ENCODE results near the gene GPR22. TPM values are rescaled to one million over a fixed set of nuclear protein-coding genes. Genes with fewer than 3 reads are reported as not detected.

The GPR22 gene
- total RNA-seq, 4 donors from 2014 or later = not detected

DNA sequence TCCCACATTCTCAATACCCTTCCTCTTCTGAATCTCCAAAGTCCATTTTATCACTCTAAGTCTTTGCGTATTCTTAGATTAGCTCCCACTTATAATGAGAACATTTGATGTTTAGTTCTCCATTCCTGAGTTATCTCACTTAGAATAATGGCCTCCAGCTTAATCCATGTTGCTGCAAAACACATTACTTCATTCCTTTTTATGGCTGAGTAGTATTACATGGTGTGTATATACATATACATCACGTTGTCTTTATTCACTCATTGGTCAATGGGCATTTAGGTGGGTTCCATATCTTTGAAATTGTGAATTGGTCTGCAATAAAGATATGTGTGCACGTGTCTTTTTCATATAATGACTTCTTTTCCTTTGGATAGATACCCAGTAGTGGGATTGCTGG is 32.3 kb downstream of the GPR22 start:
- intact Hi-C loops (cut with DNase I) = no loop called here
- 94 to 96% methylated on average over 3 of the region's 3 CpGs for WGBS, 2 donors

GRCh38 chr7:107502797-107503196 is 32.9 kb downstream of the GPR22 start:
- Histone ChIP-seq H3K9me3 (no peaks in the 10 kb centered on the region), H3K27ac (no peak overlapping the region), H3K4me3 (no peak overlapping the region), H3K4me1 (peaks cover 4 to 26% (median 15%) of the 10 kb centered on the region in 3 donors), H3K36me3 (peaks cover 0 to 5% (median 0%) of the 10 kb centered on the region in 3 donors), H3K27me3 (no peaks in the 10 kb centered on the region)
- TF ChIP-seq CTCF (IDR thresholded peaks at IDR 0.05) = no peak
- TF ChIP-seq POLR2A (IDR thresholded peaks at IDR 0.05) = no peak
- no peak for DNase-seq
- 76 to 88% methylated on average over 2 of the region's 2 CpGs for WGBS, 2 donors
- intact Hi-C loops (cut with DNase I) = no loop called here

More for the DNA sequence above, 32.3 kb downstream of the GPR22 start:
- Histone ChIP-seq H3K27me3 (no peaks in the 10 kb centered on the region), H3K27ac (no peak overlapping the region), H3K4me1 (peaks cover 4 to 20% (median 15%) of the 10 kb centered on the region in 3 donors), H3K4me3 (no peak overlapping the region), H3K9me3 (no peaks in the 10 kb centered on the region), H3K36me3 (peaks cover 0 to 5% (median 0%) of the 10 kb centered on the region in 3 donors)
- no peak for TF ChIP-seq CTCF (IDR thresholded peaks at IDR 0.05)
- no peak for TF ChIP-seq POLR2A (IDR thresholded peaks at IDR 0.05)
- no peak for DNase-seq

- H3K27me3 ChIP-seq = no peaks in the 10 kb centered on the region
- no peak overlapping the region for H3K4me3 ChIP-seq
- peaks cover 4 to 34% (median 15%) of the 10 kb centered on the region in 3 donors for H3K4me1 ChIP-seq
- no peaks in the 10 kb centered on the region for H3K9me3 ChIP-seq
- H3K36me3 ChIP-seq = peaks cover 0 to 5% (median 0%) of the 10 kb centered on the region in 3 donors
- no peak overlapping the region for H3K27ac ChIP-seq
- TF ChIP-seq POLR2A (IDR thresholded peaks at IDR 0.05) = no peak
- no peak for TF ChIP-seq CTCF (IDR thresholded peaks at IDR 0.05)
- DNase-seq = no peak
- intact Hi-C loops (cut with DNase I) = no loop called here
These were observed 33.8 kb downstream of the GPR22 start for GRCh38 chr7:107503687-107504086.

DNA sequence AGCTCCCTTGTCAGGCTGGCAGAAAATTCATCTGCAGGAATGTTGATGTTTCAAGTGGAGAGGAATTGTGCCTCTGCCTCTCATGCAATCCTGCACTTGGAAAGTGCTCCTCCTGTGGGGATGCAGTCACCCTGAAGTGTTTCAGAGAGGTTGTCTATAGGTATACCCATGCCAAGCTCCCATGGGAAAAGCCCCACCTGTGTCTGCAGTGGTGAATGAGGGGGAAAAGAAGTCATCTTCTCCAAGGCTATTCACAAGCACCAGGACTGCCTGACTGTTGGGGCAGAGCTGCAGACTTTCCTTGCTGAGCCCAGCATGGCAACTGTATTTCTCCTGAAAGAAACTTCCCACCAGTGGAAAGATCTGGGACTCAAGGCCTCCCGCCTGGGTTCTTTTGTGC is 35.5 kb downstream of the GPR22 start:
- no CpG with 5 or more reads among the region's 1 CpG for WGBS, 2 donors
- Histone ChIP-seq H3K4me3 (no peak overlapping the region), H3K4me1 (peaks cover 4 to 34% (median 15%) of the 10 kb centered on the region in 3 donors), H3K9me3 (no peaks in the 10 kb centered on the region), H3K27me3 (no peaks in the 10 kb centered on the region), H3K36me3 (peaks cover 0 to 5% (median 0%) of the 10 kb centered on the region in 3 donors), H3K27ac (peak overlapping the region in 2 of 4 donors; percentile 76 to 82)
- intact Hi-C loops (cut with DNase I) = no loop called here
- TF ChIP-seq CTCF (IDR thresholded peaks at IDR 0.05) = no peak
- TF ChIP-seq POLR2A (IDR thresholded peaks at IDR 0.05) = no peak
- DNase-seq = no peak

GRCh38 chr7:107505997-107506673 is 36.3 kb downstream of the GPR22 start:
- intact Hi-C loops (cut with DNase I) = no loop called here
- no peak overlapping the region for H3K4me3 ChIP-seq
- H3K27me3 ChIP-seq = no peaks in the 10 kb centered on the region
- WGBS, 2 donors = 54 to 67% methylated on average over 2 of the region's 2 CpGs
- peak overlapping the region; percentile 58 to 82 (median 71) for H3K27ac ChIP-seq
- H3K9me3 ChIP-seq = no peaks in the 10 kb centered on the region
- peaks cover 4 to 34% (median 15%) of the 10 kb centered on the region in 3 donors for H3K4me1 ChIP-seq
- no peak for DNase-seq
- TF ChIP-seq CTCF (IDR thresholded peaks at IDR 0.05) = no peak
- TF ChIP-seq POLR2A (IDR thresholded peaks at IDR 0.05) = no peak
- peaks cover 0 to 5% (median 0%) of the 10 kb centered on the region in 3 donors for H3K36me3 ChIP-seq
